HG03442 (cell line): ENCODE results near the gene AXIN1.
"Not testable (repeated sequence)": the region's sequence is repeated elsewhere in the genome, so short reads cannot be mapped to it uniquely, and the experiment has no call there.

Experiments used
- ATAC-seq: cut with Tn5 transposase; IDR thresholded peaks from one replicate; pipeline ENCODE4 v1.9.1; 2021; ENCODE audit warnings: mild to moderate bottlenecking, moderate library complexity; ENCODE audit not compliant: unreplicated experiment

AXIN1 gene

GRCh38 chr16:354291-354881, 1.9 kb upstream of the AXIN1 start:
- no peak for ATAC-seq

- ATAC-seq = no peak
These were observed 1.1 kb upstream of the AXIN1 start for GRCh38 chr16:353404-354290.

- ATAC-seq = peak; percentile 21
These were observed 561 bp downstream of the AXIN1 start for GRCh38 chr16:351804-352520.

- no peak for ATAC-seq
These were observed 2.3 kb downstream of the AXIN1 start for GRCh38 chr16:350203-350602.

GRCh38 chr16:349211-349610, 3.3 kb downstream of the AXIN1 start:
- no peak for ATAC-seq

- ATAC-seq = not testable (repeated sequence)
These were observed 4.0 kb downstream of the AXIN1 start for GRCh38 chr16:348495-348894.

- ATAC-seq = no peak
These were observed 5.3 kb downstream of the AXIN1 start for GRCh38 chr16:347203-347602.

GRCh38 chr16:346587-346986, 5.9 kb downstream of the AXIN1 start:
- ATAC-seq = no peak

GRCh38 chr16:345772-346171, 6.8 kb downstream of the AXIN1 start:
- ATAC-seq = no peak

GRCh38 chr16:342455-343213, 9.9 kb downstream of the AXIN1 start:
- ATAC-seq = no peak

- not testable (repeated sequence) for ATAC-seq
These were observed 10.6 kb downstream of the AXIN1 start for GRCh38 chr16:341974-342336.

GRCh38 chr16:341095-341973, 11.2 kb downstream of the AXIN1 start:
- ATAC-seq = not testable (repeated sequence)

- ATAC-seq = no peak
These were observed 12.0 kb downstream of the AXIN1 start for GRCh38 chr16:340370-341091.

- ATAC-seq = no peak
These were observed 12.8 kb downstream of the AXIN1 start for GRCh38 chr16:339680-340079.

GRCh38 chr16:337975-338575, 14.4 kb downstream of the AXIN1 start:
- no peak for ATAC-seq

GRCh38 chr16:337437-337836, 15.1 kb downstream of the AXIN1 start:
- ATAC-seq = no peak

GRCh38 chr16:336269-336668, 16.3 kb downstream of the AXIN1 start:
- no peak for ATAC-seq

- not testable (repeated sequence) for ATAC-seq
These were observed 17.5 kb downstream of the AXIN1 start for GRCh38 chr16:334861-335632.
